ENCODE results near the gene ZSWIM1. TPM values are rescaled to one million over a fixed set of nuclear protein-coding genes. Genes with fewer than 3 reads are reported as not detected.

ZSWIM1 gene
- total and polyA plus RNA-seq, 2 of the 8 experiments (the other 6 are each of a cell fraction or from before 2014, with no cell fraction given), result 14.1 to 15.6 TPM

DNA sequence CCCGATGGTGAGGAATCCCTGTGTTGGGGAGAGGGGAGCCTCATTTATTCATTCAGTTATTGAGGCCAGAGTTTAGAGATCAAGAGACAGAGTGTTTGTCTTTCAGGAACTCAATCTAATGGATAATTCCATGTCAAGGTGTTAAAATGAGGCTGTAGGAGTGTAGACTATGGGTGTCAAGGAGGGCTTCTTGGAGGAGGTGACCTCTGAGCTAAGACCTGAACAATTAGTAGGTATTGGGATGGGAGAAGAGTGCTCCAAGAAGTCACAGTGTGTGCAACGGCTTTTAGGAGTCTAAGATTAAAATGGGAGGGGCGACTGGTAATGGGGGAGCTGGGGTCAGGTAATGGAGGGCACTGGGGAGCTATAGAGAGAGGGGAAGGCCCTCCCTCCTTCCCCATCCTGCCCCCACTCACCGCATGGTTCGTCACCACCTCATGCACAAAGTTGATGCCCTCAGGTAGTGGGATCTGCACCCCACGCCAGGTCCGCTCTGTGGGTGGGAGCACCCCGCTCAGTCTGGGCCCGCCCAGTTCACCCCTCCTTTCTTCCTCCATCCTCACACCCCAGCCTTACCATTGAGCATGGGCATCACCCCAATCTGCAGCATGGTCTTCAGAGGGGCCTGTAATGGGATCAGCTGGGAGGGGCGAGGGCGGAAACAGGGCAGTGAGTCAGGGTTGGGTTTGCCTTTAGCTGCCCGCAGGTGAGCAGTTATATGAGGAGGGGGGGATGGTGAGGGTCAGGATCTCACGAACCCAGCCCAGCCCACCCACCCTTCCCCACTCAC lies 18.2 kb downstream of the ZSWIM1 start (continued):
- TF ChIP-seq, protein P1, sequence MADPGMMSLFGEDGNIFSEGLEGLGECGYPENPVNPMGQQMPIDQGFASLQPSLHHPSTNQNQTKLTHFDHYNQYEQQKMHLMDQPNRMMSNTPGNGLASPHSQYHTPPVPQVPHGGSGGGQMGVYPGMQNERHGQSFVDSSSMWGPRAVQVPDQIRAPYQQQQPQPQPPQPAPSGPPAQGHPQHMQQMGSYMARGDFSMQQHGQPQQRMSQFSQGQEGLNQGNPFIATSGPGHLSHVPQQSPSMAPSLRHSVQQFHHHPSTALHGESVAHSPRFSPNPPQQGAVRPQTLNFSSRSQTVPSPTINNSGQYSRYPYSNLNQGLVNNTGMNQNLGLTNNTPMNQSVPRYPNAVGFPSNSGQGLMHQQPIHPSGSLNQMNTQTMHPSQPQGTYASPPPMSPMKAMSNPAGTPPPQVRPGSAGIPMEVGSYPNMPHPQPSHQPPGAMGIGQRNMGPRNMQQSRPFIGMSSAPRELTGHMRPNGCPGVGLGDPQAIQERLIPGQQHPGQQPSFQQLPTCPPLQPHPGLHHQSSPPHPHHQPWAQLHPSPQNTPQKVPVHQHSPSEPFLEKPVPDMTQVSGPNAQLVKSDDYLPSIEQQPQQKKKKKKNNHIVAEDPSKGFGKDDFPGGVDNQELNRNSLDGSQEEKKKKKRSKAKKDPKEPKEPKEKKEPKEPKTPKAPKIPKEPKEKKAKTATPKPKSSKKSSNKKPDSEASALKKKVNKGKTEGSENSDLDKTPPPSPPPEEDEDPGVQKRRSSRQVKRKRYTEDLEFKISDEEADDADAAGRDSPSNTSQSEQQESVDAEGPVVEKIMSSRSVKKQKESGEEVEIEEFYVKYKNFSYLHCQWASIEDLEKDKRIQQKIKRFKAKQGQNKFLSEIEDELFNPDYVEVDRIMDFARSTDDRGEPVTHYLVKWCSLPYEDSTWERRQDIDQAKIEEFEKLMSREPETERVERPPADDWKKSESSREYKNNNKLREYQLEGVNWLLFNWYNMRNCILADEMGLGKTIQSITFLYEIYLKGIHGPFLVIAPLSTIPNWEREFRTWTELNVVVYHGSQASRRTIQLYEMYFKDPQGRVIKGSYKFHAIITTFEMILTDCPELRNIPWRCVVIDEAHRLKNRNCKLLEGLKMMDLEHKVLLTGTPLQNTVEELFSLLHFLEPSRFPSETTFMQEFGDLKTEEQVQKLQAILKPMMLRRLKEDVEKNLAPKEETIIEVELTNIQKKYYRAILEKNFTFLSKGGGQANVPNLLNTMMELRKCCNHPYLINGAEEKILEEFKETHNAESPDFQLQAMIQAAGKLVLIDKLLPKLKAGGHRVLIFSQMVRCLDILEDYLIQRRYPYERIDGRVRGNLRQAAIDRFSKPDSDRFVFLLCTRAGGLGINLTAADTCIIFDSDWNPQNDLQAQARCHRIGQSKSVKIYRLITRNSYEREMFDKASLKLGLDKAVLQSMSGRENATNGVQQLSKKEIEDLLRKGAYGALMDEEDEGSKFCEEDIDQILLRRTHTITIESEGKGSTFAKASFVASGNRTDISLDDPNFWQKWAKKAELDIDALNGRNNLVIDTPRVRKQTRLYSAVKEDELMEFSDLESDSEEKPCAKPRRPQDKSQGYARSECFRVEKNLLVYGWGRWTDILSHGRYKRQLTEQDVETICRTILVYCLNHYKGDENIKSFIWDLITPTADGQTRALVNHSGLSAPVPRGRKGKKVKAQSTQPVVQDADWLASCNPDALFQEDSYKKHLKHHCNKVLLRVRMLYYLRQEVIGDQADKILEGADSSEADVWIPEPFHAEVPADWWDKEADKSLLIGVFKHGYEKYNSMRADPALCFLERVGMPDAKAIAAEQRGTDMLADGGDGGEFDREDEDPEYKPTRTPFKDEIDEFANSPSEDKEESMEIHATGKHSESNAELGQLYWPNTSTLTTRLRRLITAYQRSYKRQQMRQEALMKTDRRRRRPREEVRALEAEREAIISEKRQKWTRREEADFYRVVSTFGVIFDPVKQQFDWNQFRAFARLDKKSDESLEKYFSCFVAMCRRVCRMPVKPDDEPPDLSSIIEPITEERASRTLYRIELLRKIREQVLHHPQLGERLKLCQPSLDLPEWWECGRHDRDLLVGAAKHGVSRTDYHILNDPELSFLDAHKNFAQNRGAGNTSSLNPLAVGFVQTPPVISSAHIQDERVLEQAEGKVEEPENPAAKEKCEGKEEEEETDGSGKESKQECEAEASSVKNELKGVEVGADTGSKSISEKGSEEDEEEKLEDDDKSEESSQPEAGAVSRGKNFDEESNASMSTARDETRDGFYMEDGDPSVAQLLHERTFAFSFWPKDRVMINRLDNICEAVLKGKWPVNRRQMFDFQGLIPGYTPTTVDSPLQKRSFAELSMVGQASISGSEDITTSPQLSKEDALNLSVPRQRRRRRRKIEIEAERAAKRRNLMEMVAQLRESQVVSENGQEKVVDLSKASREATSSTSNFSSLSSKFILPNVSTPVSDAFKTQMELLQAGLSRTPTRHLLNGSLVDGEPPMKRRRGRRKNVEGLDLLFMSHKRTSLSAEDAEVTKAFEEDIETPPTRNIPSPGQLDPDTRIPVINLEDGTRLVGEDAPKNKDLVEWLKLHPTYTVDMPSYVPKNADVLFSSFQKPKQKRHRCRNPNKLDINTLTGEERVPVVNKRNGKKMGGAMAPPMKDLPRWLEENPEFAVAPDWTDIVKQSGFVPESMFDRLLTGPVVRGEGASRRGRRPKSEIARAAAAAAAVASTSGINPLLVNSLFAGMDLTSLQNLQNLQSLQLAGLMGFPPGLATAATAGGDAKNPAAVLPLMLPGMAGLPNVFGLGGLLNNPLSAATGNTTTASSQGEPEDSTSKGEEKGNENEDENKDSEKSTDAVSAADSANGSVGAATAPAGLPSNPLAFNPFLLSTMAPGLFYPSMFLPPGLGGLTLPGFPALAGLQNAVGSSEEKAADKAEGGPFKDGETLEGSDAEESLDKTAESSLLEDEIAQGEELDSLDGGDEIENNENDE (IDR thresholded peaks at IDR 0.05; ENCODE audit: insufficient replicate concordance, low read length), result no peak
- TF ChIP-seq TCF12 (IDR thresholded peaks at IDR 0.05; ENCODE audit: low read depth, low read length) (no peak), HDAC6 (IDR thresholded peaks at IDR 0.05; ENCODE audit: low read depth, low read length) (no peak), SP2 (IDR thresholded peaks at IDR 0.05; ENCODE audit: low read length) (no peak), CTBP2 (IDR thresholded peaks at IDR 0.05; ENCODE audit: borderline replicate concordance, insufficient read depth, insufficient read length, low read length) (no peak)
- TF ChIP-seq, protein P2, sequence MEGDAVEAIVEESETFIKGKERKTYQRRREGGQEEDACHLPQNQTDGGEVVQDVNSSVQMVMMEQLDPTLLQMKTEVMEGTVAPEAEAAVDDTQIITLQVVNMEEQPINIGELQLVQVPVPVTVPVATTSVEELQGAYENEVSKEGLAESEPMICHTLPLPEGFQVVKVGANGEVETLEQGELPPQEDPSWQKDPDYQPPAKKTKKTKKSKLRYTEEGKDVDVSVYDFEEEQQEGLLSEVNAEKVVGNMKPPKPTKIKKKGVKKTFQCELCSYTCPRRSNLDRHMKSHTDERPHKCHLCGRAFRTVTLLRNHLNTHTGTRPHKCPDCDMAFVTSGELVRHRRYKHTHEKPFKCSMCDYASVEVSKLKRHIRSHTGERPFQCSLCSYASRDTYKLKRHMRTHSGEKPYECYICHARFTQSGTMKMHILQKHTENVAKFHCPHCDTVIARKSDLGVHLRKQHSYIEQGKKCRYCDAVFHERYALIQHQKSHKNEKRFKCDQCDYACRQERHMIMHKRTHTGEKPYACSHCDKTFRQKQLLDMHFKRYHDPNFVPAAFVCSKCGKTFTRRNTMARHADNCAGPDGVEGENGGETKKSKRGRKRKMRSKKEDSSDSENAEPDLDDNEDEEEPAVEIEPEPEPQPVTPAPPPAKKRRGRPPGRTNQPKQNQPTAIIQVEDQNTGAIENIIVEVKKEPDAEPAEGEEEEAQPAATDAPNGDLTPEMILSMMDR (IDR thresholded peaks at IDR 0.05; ENCODE audit: control extremely low read depth in 1 of 3, insufficient read depth in 1 of 3, low read depth in 1 of 3, low read length in 3 of 3), result no peak
- TF ChIP-seq, protein P3, sequence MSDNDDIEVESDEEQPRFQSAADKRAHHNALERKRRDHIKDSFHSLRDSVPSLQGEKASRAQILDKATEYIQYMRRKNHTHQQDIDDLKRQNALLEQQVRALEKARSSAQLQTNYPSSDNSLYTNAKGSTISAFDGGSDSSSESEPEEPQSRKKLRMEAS (IDR thresholded peaks at IDR 0.05), result no peak

All from H1 (cell line).